ENCODE data around the gene ZMPSTE24. TPM values are rescaled to one million over a fixed set of nuclear protein-coding genes. Genes with fewer than 3 reads are reported as not detected.

Gene ZMPSTE24
- total RNA-seq, 4 donors from 2014 or later, result 37.4 to 49.8 (median 48.9) TPM

- Histone ChIP-seq H3K27me3 (no peaks in the 10 kb centered on the region), H3K9me3 (no peaks in the 10 kb centered on the region), H3K4me1 (peaks cover 31 to 91% (median 70%) of the 10 kb centered on the region in 4 donors), H3K4me3 (no peak overlapping the region), H3K36me3 (peaks cover 26 to 81% (median 54%) of the 10 kb centered on the region in 4 donors), H3K27ac (replicated peaks in 1 of 4) (peak overlapping the region; percentile 75 to 82 (median 81))
- TF ChIP-seq POLR2AphosphoS5 (IDR thresholded peaks at IDR 0.05) (no peak), CTCF (IDR thresholded peaks at IDR 0.05) (no peak), POLR2A (IDR thresholded peaks at IDR 0.05; ENCODE audit: low read depth) (no peak), EP300 (IDR thresholded peaks at IDR 0.05) (no peak)
- intact Hi-C loops (cut with DNase I), result no loop called here
- 90% methylated on average over 6 of the region's 6 CpGs for WGBS
- DNase-seq (ENCODE audit: extremely low spot score), result no peak
Observed at GRCh38 chr1:40266786-40267535, 8.9 kb downstream of the ZMPSTE24 start.

GRCh38 chr1:40267767-40268187, 9.7 kb downstream of the ZMPSTE24 start:
- no peak for DNase-seq (ENCODE audit: extremely low spot score)
- intact Hi-C loops (cut with DNase I), result no loop called here
- H3K4me3 ChIP-seq, result no peak overlapping the region
- peak overlapping the region; percentile 75 to 82 (median 81) for H3K27ac ChIP-seq (replicated peaks in 1 of 4)
- 36% methylated on average over 2 of the region's 2 CpGs for WGBS
- H3K36me3 ChIP-seq, result peaks cover 34 to 81% (median 54%) of the 10 kb centered on the region in 4 donors
- H3K4me1 ChIP-seq, result peaks cover 23 to 83% (median 62%) of the 10 kb centered on the region in 4 donors
- peak in 1 of 2 donors; percentile 66 for TF ChIP-seq POLR2AphosphoS5 (IDR thresholded peaks at IDR 0.05)
- TF ChIP-seq CTCF (IDR thresholded peaks at IDR 0.05), result no peak
- H3K27me3 ChIP-seq, result no peaks in the 10 kb centered on the region
- H3K9me3 ChIP-seq, result no peaks in the 10 kb centered on the region

GRCh38 chr1:40268211-40268610, 10.2 kb downstream of the ZMPSTE24 start:
- intact Hi-C loops (cut with DNase I), result no loop called here
- no peak overlapping the region for H3K4me3 ChIP-seq
- H3K36me3 ChIP-seq, result peaks cover 37 to 81% (median 54%) of the 10 kb centered on the region in 4 donors
- H3K9me3 ChIP-seq, result no peaks in the 10 kb centered on the region
- TF ChIP-seq CTCF (IDR thresholded peaks at IDR 0.05), result no peak
- no peak for TF ChIP-seq EP300 (IDR thresholded peaks at IDR 0.05)
- no peak for TF ChIP-seq POLR2A (IDR thresholded peaks at IDR 0.05; ENCODE audit: low read depth)
- no peak for TF ChIP-seq POLR2AphosphoS5 (IDR thresholded peaks at IDR 0.05)
- H3K27me3 ChIP-seq, result no peaks in the 10 kb centered on the region
- peak overlapping the region; percentile 75 to 82 (median 81) for H3K27ac ChIP-seq (replicated peaks in 1 of 4)
- peaks cover 19 to 79% (median 57%) of the 10 kb centered on the region in 4 donors for H3K4me1 ChIP-seq
- DNase-seq (ENCODE audit: extremely low spot score), result no peak

GRCh38 chr1:40270152-40270834, 12.3 kb downstream of the ZMPSTE24 start:
- H3K4me3 ChIP-seq, result no peak overlapping the region
- H3K27ac ChIP-seq (replicated peaks in 1 of 4), result no peak overlapping the region
- 66% methylated on average over 3 of the region's 3 CpGs for WGBS
- no peaks in the 10 kb centered on the region for H3K27me3 ChIP-seq
- no peak for TF ChIP-seq POLR2AphosphoS5 (IDR thresholded peaks at IDR 0.05)
- no peak for TF ChIP-seq CTCF (IDR thresholded peaks at IDR 0.05)
- no peak for TF ChIP-seq EP300 (IDR thresholded peaks at IDR 0.05)
- no peak for TF ChIP-seq POLR2A (IDR thresholded peaks at IDR 0.05; ENCODE audit: low read depth)
- H3K36me3 ChIP-seq, result peaks cover 39 to 77% (median 55%) of the 10 kb centered on the region in 4 donors
- H3K4me1 ChIP-seq, result peaks cover 13 to 58% (median 37%) of the 10 kb centered on the region in 4 donors
- DNase-seq (ENCODE audit: extremely low spot score), result no peak
- H3K9me3 ChIP-seq, result no peaks in the 10 kb centered on the region
- intact Hi-C loops (cut with DNase I), result no loop called here
